Endothelial cell of umbilical vein (primary cell): ENCODE measurements around the gene KLRB1.

Source experiments
- EZH2 ChIP-seq: IDR thresholded peaks from 2 replicates; pipeline ENCODE4 v1.6.1; 2012; ENCODE audit warnings: borderline replicate concordance, low read depth, mild to moderate bottlenecking, moderate library complexity, low read length, inconsistent platforms; ENCODE audit not compliant: severe bottlenecking
- JUN ChIP-seq: IDR thresholded peaks from 2 replicates; pipeline ENCODE4 v1.6.1; 2011; ENCODE audit warnings: borderline replicate concordance, low read depth; ENCODE audit not compliant: insufficient read length, insufficient read depth
- MYC ChIP-seq: IDR thresholded peaks from one replicate; pipeline ENCODE4 v1.6.1; 2011; ENCODE audit warnings: mild to moderate bottlenecking, low read depth, low read length
- POLR2A ChIP-seq: IDR thresholded peaks from 2 replicates; pipeline ENCODE4 v1.6.1; 2012; ENCODE audit warnings: low read depth, mild to moderate bottlenecking, control low read depth, low read length
- POLR2AphosphoS5 ChIP-seq: IDR thresholded peaks from 2 replicates; pipeline ENCODE4 v1.6.1; 2012; ENCODE audit warnings: low read depth, mild to moderate bottlenecking, control low read depth, low read length, moderate library complexity; ENCODE audit not compliant: insufficient read depth
- TF ChIP-seq, protein P1 (sequence below), 2 donors: IDR thresholded peaks; 1 replicate in 1 of 2; 2 replicates in 1 of 2; pipeline ENCODE4 v1.5.1; 2011; ENCODE audit warnings: low read length in 2 of 2, mild to moderate bottlenecking in 2 of 2, moderate library complexity in 2 of 2, control low read depth in 1 of 2, inconsistent platforms in 1 of 2, low read depth in 1 of 2; ENCODE audit not compliant: insufficient read depth in 1 of 2; ENCODE audit errors: extremely low read depth in 1 of 2
- TF ChIP-seq, protein P2 (sequence below): IDR thresholded peaks from 2 replicates; pipeline ENCODE4 v1.6.1; 2011; ENCODE audit not compliant: insufficient read depth, insufficient read length

DNA sequence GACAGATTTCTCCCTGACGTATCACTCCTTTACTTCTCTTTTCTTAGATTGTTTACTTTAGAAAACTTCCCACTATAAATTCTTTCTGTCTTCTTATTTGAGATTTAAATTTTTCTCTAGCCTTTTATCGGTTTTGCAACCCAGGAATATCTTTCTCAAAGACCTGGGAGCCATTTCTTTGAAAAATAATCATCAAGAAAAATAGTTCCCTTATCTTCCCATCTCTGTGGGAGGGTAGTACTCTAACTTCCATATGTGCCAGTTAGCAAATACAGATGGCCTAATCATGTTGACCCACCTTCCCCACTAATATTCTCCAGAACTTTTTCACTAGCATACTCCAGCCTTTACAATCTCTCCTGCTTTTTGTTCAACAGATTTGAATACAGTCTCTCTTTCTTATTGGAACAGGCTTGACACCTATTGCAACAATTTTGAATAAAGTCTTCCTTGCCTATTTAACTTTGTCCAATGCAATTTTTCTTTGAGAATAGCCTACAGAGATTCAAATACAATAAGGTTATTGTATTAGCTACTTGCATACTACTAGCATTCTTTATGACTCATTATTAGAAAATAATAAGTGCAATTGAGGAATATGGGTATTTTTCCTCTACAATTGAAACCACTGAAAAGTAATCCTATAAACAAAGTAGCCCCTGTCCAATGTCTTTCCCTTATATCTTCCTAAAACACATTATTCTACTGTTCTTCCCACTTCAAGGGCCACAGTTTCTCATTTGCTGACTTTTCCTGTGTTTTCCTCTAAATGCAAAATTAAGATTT is 27.4 kb upstream of the KLRB1 start:
- TF ChIP-seq, protein P1, sequence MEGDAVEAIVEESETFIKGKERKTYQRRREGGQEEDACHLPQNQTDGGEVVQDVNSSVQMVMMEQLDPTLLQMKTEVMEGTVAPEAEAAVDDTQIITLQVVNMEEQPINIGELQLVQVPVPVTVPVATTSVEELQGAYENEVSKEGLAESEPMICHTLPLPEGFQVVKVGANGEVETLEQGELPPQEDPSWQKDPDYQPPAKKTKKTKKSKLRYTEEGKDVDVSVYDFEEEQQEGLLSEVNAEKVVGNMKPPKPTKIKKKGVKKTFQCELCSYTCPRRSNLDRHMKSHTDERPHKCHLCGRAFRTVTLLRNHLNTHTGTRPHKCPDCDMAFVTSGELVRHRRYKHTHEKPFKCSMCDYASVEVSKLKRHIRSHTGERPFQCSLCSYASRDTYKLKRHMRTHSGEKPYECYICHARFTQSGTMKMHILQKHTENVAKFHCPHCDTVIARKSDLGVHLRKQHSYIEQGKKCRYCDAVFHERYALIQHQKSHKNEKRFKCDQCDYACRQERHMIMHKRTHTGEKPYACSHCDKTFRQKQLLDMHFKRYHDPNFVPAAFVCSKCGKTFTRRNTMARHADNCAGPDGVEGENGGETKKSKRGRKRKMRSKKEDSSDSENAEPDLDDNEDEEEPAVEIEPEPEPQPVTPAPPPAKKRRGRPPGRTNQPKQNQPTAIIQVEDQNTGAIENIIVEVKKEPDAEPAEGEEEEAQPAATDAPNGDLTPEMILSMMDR (IDR thresholded peaks at IDR 0.05; ENCODE audit: extremely low read depth in 1 of 2, insufficient read depth in 1 of 2, low read depth in 1 of 2, low read length in 2 of 2), result no peak
- TF ChIP-seq, protein P2, sequence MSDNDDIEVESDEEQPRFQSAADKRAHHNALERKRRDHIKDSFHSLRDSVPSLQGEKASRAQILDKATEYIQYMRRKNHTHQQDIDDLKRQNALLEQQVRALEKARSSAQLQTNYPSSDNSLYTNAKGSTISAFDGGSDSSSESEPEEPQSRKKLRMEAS, result no peak
- TF ChIP-seq POLR2A (no peak), POLR2AphosphoS5 (no peak), EZH2 (no peak), MYC (no peak), JUN (no peak)
